NCI-H1105 (cell line): Measurements from ENCODE around the gene FAM83C.
"Not testable (repeated sequence)": the region's sequence is repeated elsewhere in the genome, so short reads cannot be mapped to it uniquely, and the experiment has no call there.

Experiments
- DNase-seq: peaks from one replicate; lab custom pipeline; 2025; lab: John Stamatoyannopoulos, UW

FAM83C gene

DNA sequence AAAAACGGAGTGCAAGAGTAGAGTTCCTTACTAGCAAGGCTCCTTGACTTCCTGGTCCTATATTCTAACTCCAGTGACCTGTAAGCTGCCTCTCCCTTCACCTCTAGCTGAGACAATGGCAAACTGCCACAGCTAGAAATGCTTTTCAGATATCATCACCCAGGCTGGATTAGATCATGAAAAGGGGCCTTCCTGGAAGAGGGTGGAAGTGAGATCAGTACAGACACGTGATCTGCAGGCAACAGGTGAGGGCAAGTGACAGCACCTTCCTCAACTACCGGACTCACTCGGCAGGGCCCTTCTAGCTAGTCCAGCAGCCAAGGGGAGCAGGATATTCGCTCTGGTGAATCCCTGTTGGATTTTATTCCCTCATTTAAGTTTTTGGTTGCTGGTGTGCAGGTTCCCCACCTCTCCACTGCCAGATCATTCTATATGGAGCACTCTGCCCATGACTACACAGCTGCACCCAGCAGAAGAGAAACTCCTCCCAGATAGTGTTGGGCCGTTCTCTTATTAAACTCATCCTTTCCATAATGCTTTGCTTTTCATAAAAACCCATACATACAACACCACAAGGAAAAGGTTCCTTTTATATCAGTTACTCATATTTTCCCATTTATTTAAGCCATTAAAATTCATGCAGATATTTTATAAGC, 26.4 kb upstream of the FAM83C start:
- DNase-seq, result no peak

DNA sequence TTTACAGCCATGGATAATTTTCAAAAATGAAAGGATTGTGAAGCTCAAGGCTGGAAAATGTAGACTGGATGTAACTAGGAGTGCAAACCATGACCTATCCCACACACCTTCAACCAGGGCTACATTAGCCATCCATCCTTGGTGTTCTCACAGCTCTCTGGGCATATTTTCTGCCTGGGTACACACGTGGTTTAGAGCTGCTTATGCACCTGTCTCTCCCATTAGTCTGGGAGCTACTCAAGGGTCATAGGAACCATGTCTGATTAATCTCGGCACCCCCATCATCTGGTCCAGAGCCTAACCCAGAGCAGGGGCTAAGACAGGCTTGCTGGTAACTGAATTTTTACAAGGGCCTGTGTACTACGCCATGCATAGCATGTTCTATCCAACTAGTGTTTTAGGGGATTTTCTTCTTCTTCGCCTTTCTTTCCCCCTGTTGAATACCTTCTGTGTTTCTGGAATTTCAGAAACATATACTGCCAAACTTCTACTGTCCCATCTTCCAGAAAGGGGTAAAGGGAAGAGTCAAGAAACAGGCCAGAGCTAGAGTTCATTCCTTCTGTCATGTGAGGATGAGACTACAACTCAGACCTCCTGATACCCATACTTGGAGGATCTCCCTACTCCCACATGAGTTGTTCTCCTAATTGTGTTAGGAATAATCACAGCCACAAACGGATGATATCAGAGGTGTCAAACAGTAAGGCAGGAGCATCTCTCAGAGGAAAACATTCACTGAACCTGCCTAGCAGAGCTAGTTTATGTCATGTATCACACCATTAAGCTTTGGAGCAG, 25.4 kb upstream of the FAM83C start:
- no peak for DNase-seq

GRCh38 chr20:35316086-35316485, 23.9 kb upstream of the FAM83C start:
- no peak for DNase-seq

- not testable (repeated sequence) for DNase-seq
Measured at GRCh38 chr20:35315632-35316020, 23.4 kb upstream of the FAM83C start.

- DNase-seq, result no peak
Measured at GRCh38 chr20:35314816-35315631, 22.8 kb upstream of the FAM83C start.

DNA sequence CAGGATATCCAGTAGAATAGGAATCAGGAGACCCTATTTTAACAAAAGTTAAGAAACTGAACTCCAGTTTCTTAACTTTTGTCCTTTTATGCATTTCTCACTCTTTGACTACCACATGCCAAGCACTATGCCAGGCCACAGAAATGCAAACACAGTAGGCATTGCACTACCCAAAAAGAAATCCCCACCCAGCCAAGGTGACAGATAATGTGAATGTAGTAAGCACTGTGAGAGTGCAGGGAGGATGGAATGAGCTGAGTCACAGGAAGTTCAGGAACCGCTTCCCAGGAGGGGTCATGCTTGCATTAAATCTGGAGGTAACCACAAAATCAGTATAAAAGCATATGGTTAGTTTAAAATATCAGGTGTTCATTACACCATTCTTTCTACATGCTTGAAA, 20.1 kb upstream of the FAM83C start:
- DNase-seq, result no peak

DNA sequence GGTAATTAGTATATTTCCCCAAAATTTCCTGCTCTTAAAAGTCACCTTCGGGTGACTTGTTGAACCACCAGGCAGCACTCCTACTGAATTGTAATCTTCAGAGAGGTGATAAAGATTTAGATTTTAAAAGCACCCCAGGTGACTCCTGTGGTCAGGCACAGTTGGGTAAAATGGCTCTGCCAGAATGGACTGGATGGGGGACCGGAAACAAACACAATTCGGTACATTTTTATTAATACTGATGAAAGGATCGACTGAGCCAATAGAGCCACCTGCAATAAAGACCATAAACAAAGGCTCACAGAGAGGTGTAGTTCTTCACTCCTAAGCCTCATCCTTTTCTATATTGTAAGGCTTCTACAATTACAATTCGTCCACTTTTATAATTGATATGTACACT, 19.6 kb upstream of the FAM83C start:
- DNase-seq, result no peak

- no peak for DNase-seq
Measured at GRCh38 chr20:35311409-35311808, 19.2 kb upstream of the FAM83C start.

DNA sequence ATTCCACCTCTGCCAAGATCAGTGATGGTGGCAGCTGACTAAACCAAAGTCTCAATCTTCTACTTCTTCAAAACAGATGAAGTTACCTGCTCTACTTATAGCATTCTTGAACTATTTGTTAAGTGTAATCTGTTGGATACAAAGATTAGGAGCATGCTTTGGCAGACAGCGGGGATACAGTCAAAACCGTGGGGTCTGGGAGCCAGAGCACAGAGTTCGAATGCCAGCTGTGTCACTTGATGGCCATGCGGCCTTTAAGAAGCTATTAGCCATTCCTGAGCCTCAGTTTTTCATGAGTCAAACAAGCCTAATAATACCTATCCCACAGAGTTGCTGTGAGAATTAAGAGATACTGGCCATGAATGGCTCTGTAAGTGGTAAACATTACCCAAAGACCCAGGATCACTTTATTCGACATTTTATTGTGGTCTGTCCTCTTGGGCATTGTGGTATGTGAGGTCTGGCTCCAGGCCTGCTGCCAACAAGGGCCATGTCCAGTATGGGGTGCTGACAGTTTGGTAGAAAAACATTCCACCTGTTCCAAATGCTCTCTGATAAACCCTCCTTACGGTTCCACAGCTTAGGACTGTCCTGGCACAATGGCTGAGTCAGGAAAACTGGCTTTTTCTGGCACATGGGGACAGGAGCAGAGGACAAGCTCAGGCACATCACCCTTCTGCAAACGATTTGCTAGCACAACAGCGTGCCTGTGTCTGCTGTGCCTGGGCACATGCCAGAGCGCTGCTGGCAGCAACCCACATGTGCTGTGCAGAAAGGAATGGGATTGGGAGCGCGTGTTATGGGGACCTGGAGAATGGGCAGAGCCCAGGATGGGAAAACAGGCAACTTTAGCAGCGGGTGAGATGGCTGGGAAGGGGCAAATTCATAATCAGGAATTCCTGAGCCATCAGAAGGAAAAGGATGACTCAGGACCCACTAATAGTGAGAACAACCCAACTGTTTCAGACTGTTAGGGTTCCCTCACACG, 15.7 kb upstream of the FAM83C start:
- DNase-seq, result peak; percentile 85

- peak; percentile 46 for DNase-seq
Measured at GRCh38 chr20:35306931-35307517, 14.8 kb upstream of the FAM83C start.

- DNase-seq, result no peak
Measured at GRCh38 chr20:35305682-35306556, 13.7 kb upstream of the FAM83C start.

GRCh38 chr20:35304956-35305355, 12.7 kb upstream of the FAM83C start:
- no peak for DNase-seq

DNA sequence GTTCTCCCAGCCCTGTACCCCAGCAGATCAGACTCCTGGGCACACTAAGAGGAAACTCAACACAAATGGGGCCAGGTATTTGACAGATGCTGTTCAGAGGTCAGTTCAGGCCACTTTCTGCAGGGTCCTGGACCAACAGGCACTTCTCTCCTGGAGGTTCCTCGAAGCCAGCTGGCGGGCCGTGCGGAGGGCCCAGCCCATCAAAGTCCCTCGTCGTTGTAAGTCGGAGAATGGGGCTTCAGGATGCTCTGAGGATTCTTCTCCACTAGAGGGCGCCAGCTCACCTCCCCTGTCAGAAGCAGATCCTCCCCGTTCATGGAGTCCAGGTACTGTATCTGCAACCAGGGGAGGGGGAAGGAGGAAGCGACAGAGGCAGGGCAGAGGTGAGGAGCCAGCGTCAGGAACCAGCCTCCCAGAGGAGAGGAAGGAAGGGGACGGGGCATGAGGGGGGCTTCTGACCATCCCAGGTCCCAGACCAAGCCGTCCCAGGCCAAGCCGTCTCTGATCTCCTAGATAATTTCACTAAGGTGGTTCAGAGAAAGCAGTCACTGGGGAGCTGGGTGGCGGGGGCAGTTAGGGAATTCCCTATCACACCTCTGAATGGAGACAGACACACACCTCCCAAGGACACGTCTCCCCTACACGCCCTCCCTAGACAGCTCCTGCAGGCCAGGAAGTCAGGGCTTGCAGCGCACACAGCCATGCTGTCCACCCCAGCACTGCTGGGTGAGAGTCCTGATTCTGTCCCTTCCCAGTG, 11.7 kb upstream of the FAM83C start:
- peak; percentile 83 for DNase-seq

DNA sequence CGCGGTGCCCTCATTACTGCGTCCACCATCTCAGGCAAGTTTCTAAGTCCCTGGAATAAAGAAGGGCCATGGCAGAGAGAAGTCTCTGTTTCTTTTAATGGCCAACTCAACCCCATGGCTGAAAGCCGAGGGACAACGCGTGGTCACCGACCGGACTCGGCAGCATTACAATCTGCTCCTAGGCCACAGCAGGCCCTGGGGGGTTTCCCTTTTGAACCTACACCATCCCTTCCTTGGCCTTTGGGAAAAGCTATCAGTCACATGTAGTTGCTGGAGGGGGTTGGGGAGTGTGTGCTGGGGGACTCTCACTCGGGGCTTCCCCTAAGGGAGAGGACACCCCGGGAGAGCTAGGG, 11.1 kb upstream of the FAM83C start:
- no peak for DNase-seq

GRCh38 chr20:35302421-35303335, 10.5 kb upstream of the FAM83C start:
- no peak for DNase-seq

- DNase-seq, result no peak
Measured at GRCh38 chr20:35301426-35301825, 9.2 kb upstream of the FAM83C start.

GRCh38 chr20:35300469-35301262, 8.4 kb upstream of the FAM83C start:
- no peak for DNase-seq

GRCh38 chr20:35299780-35300179, 7.6 kb upstream of the FAM83C start:
- no peak for DNase-seq
